Activated CD4-positive, alpha-beta T cell treated with anti-CD3 and anti-CD28 coated beads, Interleukin-2, amount 10 ng/mL, durations not matched to agents 24 days and 14 days (primary cell): ENCODE measurements around the gene NES. TPM values are rescaled to one million over a fixed set of nuclear protein-coding genes. Genes with fewer than 3 reads are reported as not detected.

ENCODE experiments used
- DNase-seq: peaks from one replicate; pipeline ENCODE4 v3.0.0; 2022
- H3K27ac Mint-ChIP-seq: one replicate; pipeline ENCODE4 v1.8.0; 2022; ENCODE audit warnings: mild to moderate bottlenecking, mixed read lengths
- H3K27me3 Mint-ChIP-seq: one replicate; pipeline ENCODE4 v1.8.0; 2022; ENCODE audit warnings: mixed read lengths
- H3K36me3 Mint-ChIP-seq: one replicate; pipeline ENCODE4 v1.8.0; 2022; ENCODE audit warnings: low read depth, mild to moderate bottlenecking, mixed read lengths
- H3K4me1 Mint-ChIP-seq: one replicate; pipeline ENCODE4 v1.8.0; 2021; ENCODE audit warnings: mixed read lengths
- H3K4me3 Mint-ChIP-seq: one replicate; pipeline ENCODE4 v1.8.0; 2022; ENCODE audit warnings: mild to moderate bottlenecking, moderate library complexity, mixed read lengths
- H3K9me3 Mint-ChIP-seq: one replicate; pipeline ENCODE4 v1.8.0; 2021; ENCODE audit warnings: mixed read lengths
- intact Hi-C: fragments of 100-400 bp; cut with micrococcal nuclease; formaldehyde crosslinking; loops from one replicate; pipeline ENCODE4 v1.15.1; 2023
- total RNA-seq: library from RNA; stranded (reverse); gene quantifications from 2 replicates; pipeline ENCODE4 v1.2.3, GENCODE V29; 2022

NES gene
- total RNA-seq, 1 donor from 2014 or later: 0.05 TPM

GRCh38 chr1:156667968-156668709 is 9.1 kb downstream of the NES start:
- peaks cover 11% of the 10 kb centered on the region for H3K4me1 Mint-ChIP-seq
- no peak overlapping the region for H3K27ac Mint-ChIP-seq
- intact Hi-C loops: no loop called here
- DNase-seq: no peak
- H3K4me3 Mint-ChIP-seq: no peak overlapping the region
- H3K36me3 Mint-ChIP-seq: no peaks in the 10 kb centered on the region
- no peaks in the 10 kb centered on the region for H3K9me3 Mint-ChIP-seq
- peaks cover 37% of the 10 kb centered on the region for H3K27me3 Mint-ChIP-seq

GRCh38 chr1:156667610-156667967 is 9.6 kb downstream of the NES start:
- Mint-ChIP-seq H3K9me3 (no peaks in the 10 kb centered on the region), H3K27me3 (peaks cover 32% of the 10 kb centered on the region), H3K4me3 (no peak overlapping the region), H3K27ac (no peak overlapping the region), H3K4me1 (peaks cover 14% of the 10 kb centered on the region), H3K36me3 (no peaks in the 10 kb centered on the region)
- no peak for DNase-seq
- intact Hi-C loops: no loop called here

GRCh38 chr1:156666862-156667609 is 10.2 kb downstream of the NES start:
- intact Hi-C loops: no loop called here
- Mint-ChIP-seq H3K36me3 (no peaks in the 10 kb centered on the region), H3K27me3 (peaks cover 26% of the 10 kb centered on the region), H3K4me1 (peaks cover 18% of the 10 kb centered on the region), H3K9me3 (no peaks in the 10 kb centered on the region), H3K4me3 (no peak overlapping the region), H3K27ac (no peak overlapping the region)
- DNase-seq: no peak

GRCh38 chr1:156665539-156665938 is 11.7 kb downstream of the NES start:
- Mint-ChIP-seq H3K36me3 (no peaks in the 10 kb centered on the region), H3K9me3 (no peaks in the 10 kb centered on the region), H3K27me3 (peaks cover 15% of the 10 kb centered on the region), H3K4me1 (peaks cover 31% of the 10 kb centered on the region), H3K4me3 (no peak overlapping the region), H3K27ac (no peak overlapping the region)
- no peak for DNase-seq
- intact Hi-C loops: no loop called here

GRCh38 chr1:156664767-156665411 is 12.3 kb downstream of the NES start:
- no peak for DNase-seq
- H3K36me3 Mint-ChIP-seq: no peaks in the 10 kb centered on the region

GRCh38 chr1:156664046-156664766 is 13.0 kb downstream of the NES start:
- Mint-ChIP-seq H3K27ac (no peak overlapping the region), H3K27me3 (peaks cover 14% of the 10 kb centered on the region), H3K4me1 (peaks cover 43% of the 10 kb centered on the region), H3K4me3 (no peak overlapping the region), H3K9me3 (no peaks in the 10 kb centered on the region), H3K36me3 (no peaks in the 10 kb centered on the region)
- DNase-seq: no peak
- intact Hi-C loops: no loop called here

More at GRCh38 chr1:156664767-156665411, 12.3 kb downstream of the NES start:
- intact Hi-C loops: no loop called here
- H3K27ac Mint-ChIP-seq: no peak overlapping the region
- no peak overlapping the region for H3K4me3 Mint-ChIP-seq
- peaks cover 14% of the 10 kb centered on the region for H3K27me3 Mint-ChIP-seq
- peaks cover 37% of the 10 kb centered on the region for H3K4me1 Mint-ChIP-seq
- H3K9me3 Mint-ChIP-seq: no peaks in the 10 kb centered on the region

- Mint-ChIP-seq H3K36me3 (no peaks in the 10 kb centered on the region), H3K4me1 (peaks cover 47% of the 10 kb centered on the region), H3K27me3 (peaks cover 14% of the 10 kb centered on the region), H3K27ac (no peak overlapping the region), H3K4me3 (no peak overlapping the region), H3K9me3 (no peaks in the 10 kb centered on the region)
- no peak for DNase-seq
- intact Hi-C loops: no loop called here
Measured at GRCh38 chr1:156663178-156663577, 14.0 kb downstream of the NES start.

- Mint-ChIP-seq H3K4me3 (no peak overlapping the region), H3K36me3 (no peaks in the 10 kb centered on the region), H3K27me3 (peaks cover 18% of the 10 kb centered on the region), H3K9me3 (no peaks in the 10 kb centered on the region), H3K4me1 (peaks cover 51% of the 10 kb centered on the region), H3K27ac (no peak overlapping the region)
- intact Hi-C loops: no loop called here
- no peak for DNase-seq
Measured at GRCh38 chr1:156662800-156663055, 14.5 kb downstream of the NES start.

GRCh38 chr1:156662005-156662799 is 15.0 kb downstream of the NES start:
- intact Hi-C loops: no loop called here
- Mint-ChIP-seq H3K27me3 (peaks cover 23% of the 10 kb centered on the region), H3K27ac (peak overlapping the region; percentile 93), H3K4me3 (peak overlapping the region; percentile 93), H3K4me1 (peaks cover 56% of the 10 kb centered on the region), H3K9me3 (no peaks in the 10 kb centered on the region), H3K36me3 (no peaks in the 10 kb centered on the region)
- no peak for DNase-seq

- no peaks in the 10 kb centered on the region for H3K36me3 Mint-ChIP-seq
- H3K4me3 Mint-ChIP-seq: peak overlapping the region; percentile 93
- H3K4me1 Mint-ChIP-seq: peaks cover 61% of the 10 kb centered on the region
- H3K27me3 Mint-ChIP-seq: peaks cover 28% of the 10 kb centered on the region
- H3K9me3 Mint-ChIP-seq: no peaks in the 10 kb centered on the region
- intact Hi-C loops: loop anchor here (1.0 to 2.0 kb wide), 4 partner anchors 16 to 68 kb away; partner anchors contain the start of genes GPATCH4, ISG20L2, METTL25B and NES
- peak overlapping the region; percentile 93 for H3K27ac Mint-ChIP-seq
- DNase-seq: no peak
Measured at GRCh38 chr1:156660752-156661112, 16.5 kb downstream of the NES start.

GRCh38 chr1:156659988-156660751 is 17.0 kb downstream of the NES start:
- peaks cover 58% of the 10 kb centered on the region for H3K4me1 Mint-ChIP-seq

GRCh38 chr1:156659661-156659987 is 17.6 kb downstream of the NES start:
- peak overlapping the region; percentile 93 for H3K4me3 Mint-ChIP-seq
- no peaks in the 10 kb centered on the region for H3K36me3 Mint-ChIP-seq
- intact Hi-C loops: no loop called here
- peaks cover 58% of the 10 kb centered on the region for H3K4me1 Mint-ChIP-seq
- peak overlapping the region; percentile 66 for H3K27ac Mint-ChIP-seq
- H3K9me3 Mint-ChIP-seq: no peaks in the 10 kb centered on the region
- DNase-seq: no peak
- peaks cover 34% of the 10 kb centered on the region for H3K27me3 Mint-ChIP-seq

More at GRCh38 chr1:156659988-156660751, 17.0 kb downstream of the NES start:
- Mint-ChIP-seq H3K36me3 (no peaks in the 10 kb centered on the region), H3K27ac (peak overlapping the region; percentile 93), H3K4me3 (peak overlapping the region; percentile 93), H3K27me3 (peaks cover 29% of the 10 kb centered on the region), H3K9me3 (no peaks in the 10 kb centered on the region)
- DNase-seq: peak; percentile 98
- intact Hi-C loops: loop anchor here (1.0 to 2.0 kb wide), 4 partner anchors 17 to 69 kb away; partner anchors contain the start of genes GPATCH4, ISG20L2, METTL25B and NES
